T-helper 1 cell treated with Interleukin-12 subunit alpha and Interleukin-12 subunit beta and Interleukin-4 antibody, amounts not matched to agents 30 ng/mL and 1 ng/mL, for 36 hours (primary cell): Measurements from ENCODE around the gene KCNQ2. TPM values are rescaled to one million over a fixed set of nuclear protein-coding genes. Genes with fewer than 3 reads are reported as not detected.

Experiments
- intact Hi-C: fragments of 100-400 bp; cut with micrococcal nuclease; formaldehyde crosslinking; loops from one replicate; pipeline ENCODE4 v1.15.1; 2024
- total RNA-seq: library from RNA; stranded (reverse); gene quantifications from 2 replicates; pipeline ENCODE4 v1.2.3, GENCODE V29; 2022

The KCNQ2 gene
- total RNA-seq, 1 donor from 2014 or later = not detected

GRCh38 chr20:63417738-63418120 is 54.7 kb downstream of the KCNQ2 start:
- intact Hi-C loops = no loop called here

GRCh38 chr20:63417097-63417737 is 55.2 kb downstream of the KCNQ2 start:
- intact Hi-C loops = no loop called here

- intact Hi-C loops = no loop called here
Observed at GRCh38 chr20:63416631-63417030, 55.8 kb downstream of the KCNQ2 start.

GRCh38 chr20:63415647-63416391 is 56.6 kb downstream of the KCNQ2 start:
- intact Hi-C loops = no loop called here

GRCh38 chr20:63414720-63415430 is 57.6 kb downstream of the KCNQ2 start:
- intact Hi-C loops = no loop called here

- intact Hi-C loops = no loop called here
Observed at GRCh38 chr20:63413963-63414684, 58.3 kb downstream of the KCNQ2 start.

GRCh38 chr20:63413323-63413722 is 59.1 kb downstream of the KCNQ2 start:
- intact Hi-C loops = no loop called here

GRCh38 chr20:63412889-63413288 is 59.6 kb downstream of the KCNQ2 start:
- intact Hi-C loops = no loop called here

GRCh38 chr20:63411898-63412631 is 60.4 kb downstream of the KCNQ2 start:
- intact Hi-C loops = no loop called here

- intact Hi-C loops = no loop called here
Observed at GRCh38 chr20:63411151-63411897, 61.1 kb downstream of the KCNQ2 start.

GRCh38 chr20:63409834-63410435 is 62.5 kb downstream of the KCNQ2 start:
- intact Hi-C loops = no loop called here

- intact Hi-C loops = no loop called here
Observed at GRCh38 chr20:63409066-63409833, 63.2 kb downstream of the KCNQ2 start.

GRCh38 chr20:63408684-63409046 is 63.8 kb downstream of the KCNQ2 start:
- intact Hi-C loops = no loop called here

GRCh38 chr20:63407928-63408683 is 64.3 kb downstream of the KCNQ2 start:
- intact Hi-C loops = no loop called here

- intact Hi-C loops = no loop called here
Observed at GRCh38 chr20:63406617-63407245, 65.7 kb downstream of the KCNQ2 start.

GRCh38 chr20:63406011-63406410 is 66.4 kb downstream of the KCNQ2 start:
- intact Hi-C loops = no loop called here

GRCh38 chr20:63405102-63405730 is 67.2 kb downstream of the KCNQ2 start:
- intact Hi-C loops = no loop called here
